NCI-H2029 treated with DMSO at 0.1 percent for 48 hours (cell line): ENCODE data around the gene DTX4.
A peak's percentile ranks its signal among the peaks of the same experiment; 100 is the strongest.

Source experiments
- DNase-seq: peaks from one replicate; lab custom pipeline; 2025; lab: John Stamatoyannopoulos, UW

DTX4 gene

GRCh38 chr11:59173080-59173963 lies 1.4 kb downstream of the DTX4 start:
- no peak for DNase-seq

DNA sequence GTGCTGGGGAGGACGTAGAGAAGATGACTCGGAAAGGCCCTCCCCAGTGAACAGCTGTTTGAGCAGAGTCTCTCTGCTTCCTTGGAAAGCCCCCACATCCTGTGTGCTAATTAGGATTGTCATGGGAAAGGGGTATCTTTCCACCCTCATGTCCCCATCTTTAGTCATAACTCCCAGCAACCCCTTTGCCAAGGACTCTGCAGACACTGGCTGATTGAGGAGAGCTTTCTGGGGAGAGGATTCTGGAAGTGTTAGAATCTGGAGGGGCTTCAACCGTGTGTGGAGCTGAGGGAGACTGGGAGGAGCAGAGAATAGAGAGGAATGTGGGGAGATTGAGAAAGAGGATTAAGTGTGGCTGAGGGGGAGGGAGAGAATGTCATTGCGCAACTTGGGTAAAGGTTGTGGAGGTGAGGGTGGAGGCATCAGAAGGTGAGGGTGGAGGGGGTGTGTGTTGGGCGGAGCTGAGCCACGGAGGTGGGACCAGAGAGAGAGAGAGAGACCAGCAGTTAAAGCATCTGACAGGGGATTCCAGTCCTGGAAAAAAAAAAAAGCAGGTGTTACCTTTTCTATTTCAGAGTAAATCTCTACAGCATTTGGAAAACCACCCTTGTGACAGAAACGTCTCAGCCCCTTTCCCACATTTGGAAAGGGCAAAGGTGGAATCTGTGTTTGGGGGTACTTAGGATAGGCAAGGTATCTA lies 2.2 kb downstream of the DTX4 start:
- DNase-seq = no peak

DNA sequence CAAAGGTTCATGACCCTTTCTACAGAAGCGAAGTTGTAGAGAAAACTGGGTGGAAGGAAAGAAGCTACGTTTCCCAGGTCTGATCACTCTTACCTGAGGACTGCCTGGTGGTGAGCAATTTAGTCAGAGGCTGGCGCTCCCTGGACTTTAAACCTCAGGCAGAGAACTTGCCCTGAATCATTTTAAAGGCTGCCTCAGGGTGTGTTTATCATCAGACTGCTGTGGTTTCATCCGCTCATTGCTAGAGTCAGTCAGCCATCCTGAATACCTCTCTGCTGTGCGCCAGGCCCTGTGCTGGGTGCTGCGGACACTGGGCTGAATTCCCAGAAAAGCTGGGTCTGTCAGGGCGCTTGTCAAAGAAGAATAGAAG lies 2.7 kb downstream of the DTX4 start:
- no peak for DNase-seq

- no peak for DNase-seq
Observed at GRCh38 chr11:59175091-59175501, 3.2 kb downstream of the DTX4 start.

GRCh38 chr11:59176330-59176729 lies 4.4 kb downstream of the DTX4 start:
- no peak for DNase-seq

GRCh38 chr11:59178402-59178801 lies 6.5 kb downstream of the DTX4 start:
- no peak for DNase-seq

DNA sequence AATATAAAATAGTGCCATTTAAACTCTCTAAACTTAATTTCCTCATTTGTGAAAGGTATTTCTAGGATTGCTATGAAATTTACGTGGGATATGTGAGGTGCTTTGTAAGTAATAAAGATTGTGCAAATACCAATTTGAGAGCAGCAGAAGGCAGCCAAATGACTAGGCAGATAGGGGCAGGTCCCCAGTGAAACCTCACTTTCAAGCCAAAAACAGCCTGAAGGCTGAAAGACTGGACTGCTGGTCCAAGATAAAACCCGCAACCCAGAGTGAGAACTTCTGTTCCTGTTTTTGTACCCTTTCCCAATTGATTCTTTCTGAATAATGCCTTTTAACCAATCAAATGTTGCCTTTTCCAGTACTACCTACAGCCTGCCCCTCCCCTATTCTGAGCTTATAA lies 7.2 kb downstream of the DTX4 start:
- no peak for DNase-seq

DNA sequence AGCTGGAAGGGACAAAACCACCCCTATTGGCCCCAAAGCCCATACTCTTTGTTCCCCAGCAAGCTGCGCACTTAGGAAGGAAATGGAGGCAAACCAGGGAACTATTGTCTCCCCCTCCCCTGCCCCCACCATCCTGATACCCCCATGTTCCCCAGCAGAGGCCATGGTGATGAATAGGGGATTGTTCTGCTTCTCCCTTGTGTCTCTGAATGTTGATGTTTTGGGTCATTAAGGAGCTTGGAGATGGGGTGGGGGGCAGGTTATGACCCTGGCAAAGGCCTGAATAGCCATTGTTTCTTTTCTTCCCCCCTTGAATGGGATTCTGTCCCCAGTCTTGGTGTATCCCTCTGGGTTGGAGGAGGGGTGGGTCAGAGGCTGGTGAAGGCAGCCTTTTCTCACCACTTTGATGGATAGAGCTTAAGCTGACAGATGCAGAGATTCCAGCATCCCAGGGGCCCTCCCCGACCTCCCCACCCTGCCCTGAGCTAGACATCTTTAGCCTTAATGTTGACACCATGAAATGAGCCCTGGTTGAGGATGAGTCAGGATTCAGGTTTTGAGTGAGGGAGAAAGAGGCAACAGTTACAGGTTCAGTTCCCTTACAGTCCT lies 8.3 kb downstream of the DTX4 start:
- no peak for DNase-seq

DNA sequence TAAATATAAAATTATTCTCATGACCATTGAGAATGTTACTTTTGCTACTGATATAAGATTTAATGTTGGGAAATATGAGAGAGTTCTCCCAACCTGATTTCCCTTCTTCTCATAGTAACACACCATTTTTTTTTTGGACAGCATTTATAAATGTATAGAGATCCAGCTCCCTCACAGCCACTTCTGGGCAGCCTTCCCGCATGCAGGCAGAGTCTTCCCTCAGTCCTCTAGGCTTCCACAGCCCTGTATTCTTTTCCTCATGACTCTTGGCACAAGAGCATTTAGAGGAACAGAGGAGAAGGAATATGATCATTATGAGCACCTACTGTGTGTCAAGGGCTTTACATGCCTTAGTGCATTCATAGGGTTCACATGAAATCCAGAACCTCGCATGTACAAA lies 9.0 kb downstream of the DTX4 start:
- no peak for DNase-seq

GRCh38 chr11:59181746-59182456 lies 10.0 kb downstream of the DTX4 start:
- no peak for DNase-seq

GRCh38 chr11:59182457-59183151 lies 10.7 kb downstream of the DTX4 start:
- no peak for DNase-seq

GRCh38 chr11:59183771-59184170 lies 11.8 kb downstream of the DTX4 start:
- no peak for DNase-seq

GRCh38 chr11:59184691-59185339 lies 12.9 kb downstream of the DTX4 start:
- no peak for DNase-seq

GRCh38 chr11:59185386-59185945 lies 13.5 kb downstream of the DTX4 start:
- DNase-seq = no peak

DNA sequence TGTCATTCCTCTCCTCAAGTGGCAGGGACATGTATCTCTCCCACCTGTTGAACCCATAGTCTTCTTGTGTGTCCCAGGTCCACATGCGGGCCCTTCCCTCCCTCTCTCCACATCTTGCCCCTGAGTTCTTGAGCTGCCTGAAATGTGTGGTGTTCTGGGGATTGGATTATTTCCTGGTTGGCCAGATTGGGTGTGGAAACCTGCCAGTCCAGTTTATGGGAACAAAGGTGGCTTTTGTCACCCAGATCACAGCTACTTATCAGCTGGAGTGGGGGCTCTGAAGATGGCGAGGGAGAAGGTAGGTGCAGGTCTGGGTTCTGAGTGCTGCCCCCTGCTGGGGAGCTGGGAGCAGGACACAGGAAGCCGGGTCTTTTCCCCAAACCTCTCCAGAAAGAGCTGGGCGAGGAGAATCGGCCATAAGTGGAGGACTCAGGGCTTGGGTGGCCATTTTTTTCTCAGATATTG lies 14.2 kb downstream of the DTX4 start:
- DNase-seq = peak; percentile 14

GRCh38 chr11:59187035-59187434 lies 15.1 kb downstream of the DTX4 start:
- DNase-seq = no peak

GRCh38 chr11:59187587-59187986 lies 15.7 kb downstream of the DTX4 start:
- no peak for DNase-seq

- DNase-seq = no peak
Observed at GRCh38 chr11:59188954-59189353, 17.0 kb downstream of the DTX4 start.

DNA sequence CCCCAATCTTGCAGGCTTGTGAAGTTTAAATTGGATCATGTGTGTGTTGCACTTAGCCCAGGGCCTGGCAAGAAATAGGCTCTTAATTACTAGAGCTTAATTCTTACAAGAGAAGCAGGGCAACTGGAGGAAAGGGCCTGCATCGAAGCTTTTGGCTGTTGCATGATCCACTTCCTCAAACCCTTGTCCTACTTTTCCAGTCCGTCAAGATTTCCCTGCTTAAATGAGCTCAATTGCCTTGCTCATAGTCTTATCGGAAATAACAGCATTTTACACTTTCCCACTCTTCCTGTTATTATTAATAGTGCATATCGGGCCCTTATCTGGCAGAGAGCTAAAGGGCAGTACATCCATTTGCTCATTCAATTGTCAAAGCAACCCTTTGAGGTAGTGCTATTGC lies 18.1 kb downstream of the DTX4 start:
- no peak for DNase-seq

- no peak for DNase-seq
Observed at GRCh38 chr11:59191095-59191494, 19.2 kb downstream of the DTX4 start.

GRCh38 chr11:59191890-59192289 lies 20.0 kb downstream of the DTX4 start:
- no peak for DNase-seq
